GM21367 (cell line): Measurements from ENCODE around the gene KCNT1.

Source experiments
- ATAC-seq: cut with Tn5 transposase; IDR thresholded peaks from one replicate; pipeline ENCODE4 v1.9.1; 2021; ENCODE audit not compliant: unreplicated experiment

The KCNT1 gene

GRCh38 chr9:135724186-135724787, 22.3 kb downstream of the KCNT1 start:
- no peak for ATAC-seq

DNA sequence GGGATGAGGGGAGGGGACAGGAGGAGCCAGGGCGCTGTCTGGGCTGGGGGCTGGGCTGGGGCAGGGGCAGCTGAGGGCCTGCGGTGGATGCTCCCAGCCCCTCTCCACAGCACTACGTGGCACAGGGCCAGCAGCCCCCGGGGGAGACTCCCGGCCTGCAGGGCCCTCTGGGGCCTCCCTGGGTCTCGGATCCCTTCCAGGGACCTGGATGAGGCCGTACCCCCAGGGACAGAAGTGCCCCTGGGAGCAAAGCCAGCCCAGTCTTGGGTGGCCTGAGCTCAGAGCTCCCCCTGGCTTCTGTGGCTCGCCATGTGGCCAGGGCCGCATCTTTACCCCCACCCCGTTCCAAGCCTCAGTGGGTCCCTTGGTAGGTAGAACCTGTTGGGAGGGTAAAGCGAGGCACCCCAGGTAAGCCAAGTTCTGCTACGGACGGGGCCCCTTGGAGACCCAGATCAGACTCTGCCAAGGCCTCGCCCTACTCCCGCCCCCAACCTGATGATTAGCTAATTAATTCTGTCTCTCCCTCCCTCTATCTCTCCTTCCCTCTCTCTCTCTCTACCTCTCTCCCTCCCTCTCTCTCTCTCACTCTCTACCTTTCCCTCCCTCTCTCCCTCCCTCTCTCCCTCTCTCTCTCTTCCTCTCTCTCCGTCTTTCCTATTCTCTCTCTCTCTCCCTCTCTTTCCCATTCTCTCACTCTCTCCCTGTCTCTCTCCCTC, 24.3 kb downstream of the KCNT1 start:
- no peak for ATAC-seq

DNA sequence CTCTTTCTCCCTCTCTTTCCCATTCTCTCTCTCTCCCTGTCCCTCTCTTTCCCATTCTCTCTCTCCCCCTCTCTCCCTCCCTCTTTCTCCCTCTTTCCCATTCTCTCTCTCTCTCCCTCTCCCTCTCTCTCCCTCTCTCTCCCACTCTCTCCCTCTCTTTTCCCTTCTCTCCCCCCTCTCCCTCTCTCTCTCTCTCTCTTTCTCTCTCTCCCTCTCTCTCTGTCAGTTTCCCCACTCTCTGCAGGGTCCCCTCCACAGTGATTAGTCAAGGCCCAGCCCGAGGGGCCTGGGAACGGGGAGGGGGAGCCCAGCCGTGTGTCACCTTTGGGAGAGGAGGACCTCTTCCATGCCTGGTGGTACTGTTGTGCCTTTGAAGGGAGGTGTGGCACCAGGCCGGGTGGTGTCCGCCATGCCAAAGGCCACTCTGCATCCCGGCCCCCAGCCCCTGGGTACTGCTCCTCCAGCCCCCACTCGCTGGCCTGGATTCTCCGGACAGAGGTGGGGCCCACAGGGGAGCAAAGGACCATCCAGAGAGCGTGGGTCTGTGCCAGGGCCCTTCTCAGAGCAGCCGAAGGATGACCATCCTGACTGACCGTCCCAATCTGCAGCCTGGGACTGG, 25.4 kb downstream of the KCNT1 start:
- no peak for ATAC-seq

DNA sequence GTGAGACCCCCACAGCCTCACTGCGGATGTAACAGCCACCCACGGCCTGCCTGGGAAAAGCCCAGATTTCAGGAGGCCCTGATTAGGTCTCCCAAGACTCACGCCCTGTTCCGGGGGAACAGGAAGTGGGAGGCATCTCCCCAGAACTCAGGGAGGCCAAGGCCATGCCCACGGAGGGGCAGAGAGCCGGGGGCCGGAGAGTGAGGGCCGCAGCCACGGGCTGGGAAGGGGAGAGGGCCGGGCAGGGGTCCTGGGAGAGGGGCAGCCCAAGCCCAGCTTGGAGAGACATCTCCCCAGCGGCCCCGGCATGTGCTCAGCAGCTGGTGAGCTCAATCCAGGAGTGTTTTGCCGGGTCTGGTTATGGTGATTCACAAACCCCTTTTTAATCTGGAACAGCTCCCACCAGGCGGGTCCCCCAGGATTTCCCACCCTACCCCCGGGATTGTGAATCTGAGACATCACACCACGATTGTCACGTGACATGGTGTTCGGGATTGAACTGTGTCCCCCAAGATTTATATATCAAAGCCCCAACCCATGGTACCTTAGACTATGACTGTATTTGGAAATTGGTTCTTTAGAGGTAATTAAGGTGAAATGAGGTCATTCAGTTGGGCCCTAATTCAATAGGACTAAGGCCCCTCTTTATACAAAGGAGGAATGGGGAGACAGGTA, 26.6 kb downstream of the KCNT1 start:
- no peak for ATAC-seq

DNA sequence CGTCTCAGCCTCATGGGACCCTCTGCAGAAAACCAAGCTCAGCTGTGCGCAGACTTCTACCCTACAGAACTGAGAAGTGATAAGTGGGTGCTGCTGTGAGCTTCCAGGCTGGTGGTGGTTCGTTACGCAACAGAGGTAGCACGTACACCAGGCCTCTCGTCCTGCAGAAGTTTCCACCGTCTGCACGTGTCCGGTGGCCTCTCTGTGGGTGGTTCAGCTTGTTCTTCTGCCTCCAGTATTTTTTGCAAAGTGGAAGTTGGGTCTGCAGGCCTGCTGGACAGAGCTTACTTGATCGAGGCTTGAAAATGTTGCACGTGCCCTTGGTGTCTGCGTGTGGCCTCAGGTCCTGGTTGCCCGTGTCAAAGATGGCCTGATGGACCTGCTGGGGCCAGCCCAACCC, 27.5 kb downstream of the KCNT1 start:
- no peak for ATAC-seq

DNA sequence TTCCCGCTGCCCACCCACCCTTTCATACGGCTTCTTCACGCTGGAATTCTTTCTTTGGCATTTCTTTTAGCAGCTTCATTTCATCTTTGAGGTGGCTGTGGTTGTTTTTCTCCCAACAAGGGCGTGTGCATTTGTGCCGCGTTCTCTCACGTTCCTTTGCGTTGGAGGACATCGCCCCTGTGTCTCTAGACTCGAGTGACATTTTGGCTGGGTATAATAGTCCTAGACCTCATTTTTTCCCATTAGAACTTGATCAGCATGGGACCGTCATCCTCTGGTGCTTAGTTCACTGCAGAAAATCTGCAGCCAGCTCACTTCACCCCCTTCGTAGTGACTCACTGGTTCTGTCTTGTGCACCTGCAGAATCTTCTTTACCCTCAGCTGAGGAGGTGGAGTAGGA, 29.5 kb downstream of the KCNT1 start:
- no peak for ATAC-seq

GRCh38 chr9:135732569-135733257, 30.7 kb downstream of the KCNT1 start:
- no peak for ATAC-seq

GRCh38 chr9:135734616-135735144, 32.7 kb downstream of the KCNT1 start:
- ATAC-seq, result no peak

GRCh38 chr9:135736272-135736978, 34.4 kb downstream of the KCNT1 start:
- ATAC-seq, result no peak

DNA sequence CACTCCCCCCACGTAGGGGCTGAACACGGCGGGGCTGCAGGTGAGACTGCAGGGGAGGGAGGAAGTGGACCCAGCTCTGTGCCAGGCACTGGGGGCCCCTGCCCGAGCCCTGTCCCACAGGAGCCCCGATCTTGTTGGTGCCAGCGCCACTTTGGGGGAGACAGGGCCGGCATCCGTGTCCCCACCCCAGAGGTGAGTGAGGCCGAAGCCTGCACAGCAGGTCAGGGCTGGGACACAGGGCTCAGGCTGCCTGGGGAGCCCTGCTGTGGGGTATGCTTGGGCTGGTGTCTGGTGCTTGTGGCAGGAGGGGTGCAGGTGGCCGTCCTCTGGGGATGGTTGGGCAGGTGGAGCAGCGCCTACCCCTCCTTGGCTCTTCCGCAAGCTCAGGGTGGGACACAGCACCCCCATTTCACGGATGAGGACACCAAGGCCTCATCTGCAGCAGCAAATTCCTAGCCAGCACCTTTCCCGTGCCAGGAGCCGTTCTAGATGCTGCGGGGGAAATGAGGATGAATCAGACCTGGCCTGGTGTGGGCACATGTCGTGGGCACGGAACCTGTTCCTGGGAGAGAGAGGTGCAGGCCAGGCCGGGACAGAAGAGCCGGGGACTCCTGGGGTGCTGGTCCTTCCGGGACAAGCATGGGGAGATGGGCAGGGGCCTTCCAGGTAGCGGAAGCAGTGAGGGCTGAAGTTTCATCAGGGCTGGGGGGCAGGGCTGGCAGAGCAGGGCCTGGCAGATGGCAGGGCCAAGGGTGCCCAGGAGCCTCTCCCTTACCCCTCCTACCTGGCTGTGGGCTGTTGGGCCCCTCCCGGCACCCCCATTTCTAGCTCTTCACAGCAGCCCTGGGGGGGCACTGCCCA, 35.2 kb downstream of the KCNT1 start:
- ATAC-seq, result no peak

GRCh38 chr9:135737840-135738521, 36.0 kb downstream of the KCNT1 start:
- no peak for ATAC-seq

GRCh38 chr9:135739271-135740220, 37.6 kb downstream of the KCNT1 start:
- ATAC-seq, result no peak

DNA sequence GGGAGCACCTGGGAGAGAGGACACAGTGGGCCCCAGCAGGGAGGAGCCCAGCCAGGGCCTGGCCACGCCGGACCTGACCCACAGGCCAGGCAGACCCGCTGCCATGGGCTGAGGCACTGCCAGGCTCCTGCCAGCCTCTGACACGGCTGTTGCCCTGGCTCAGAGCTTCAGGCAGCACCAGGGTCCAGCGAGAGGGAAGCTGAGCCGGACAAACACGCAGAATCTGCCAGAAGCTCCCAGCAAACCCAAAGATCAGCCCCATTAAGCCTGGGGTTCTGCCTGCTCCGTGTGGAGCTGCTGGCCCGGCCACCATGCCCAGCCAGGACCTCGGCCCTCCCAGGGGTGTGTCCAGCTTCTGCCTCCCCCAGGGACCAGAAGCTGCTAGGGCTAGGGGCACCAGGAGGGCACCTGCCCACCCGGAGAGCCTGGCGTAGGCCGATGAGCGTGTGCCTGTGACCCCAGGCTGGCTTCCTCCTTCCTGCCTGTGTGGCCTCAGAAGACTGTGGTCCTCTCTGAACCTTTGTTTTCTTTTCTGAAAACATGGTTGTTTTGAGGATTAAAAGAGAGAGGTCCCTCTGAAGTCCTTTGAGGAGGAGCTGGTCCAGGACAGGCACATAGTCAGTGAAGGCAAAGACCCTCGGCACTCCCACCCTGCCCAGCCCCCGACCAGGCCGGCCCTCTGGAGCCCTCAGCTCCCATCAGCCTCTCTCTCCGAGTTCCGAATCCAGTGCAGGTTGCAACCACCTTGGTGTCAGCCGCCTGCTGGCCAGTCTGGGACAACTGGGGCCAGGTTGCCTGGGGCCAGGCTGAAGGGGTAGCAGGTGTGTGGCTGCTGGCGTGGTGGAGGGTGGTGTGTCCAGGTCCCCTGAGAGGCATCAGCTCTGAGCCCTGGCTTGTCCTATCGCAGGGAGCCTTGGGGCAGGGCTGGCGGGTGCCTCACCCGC, 39.6 kb downstream of the KCNT1 start:
- ATAC-seq, result no peak

- ATAC-seq, result no peak
Observed at GRCh38 chr9:135743021-135743420, 41.0 kb downstream of the KCNT1 start.

DNA sequence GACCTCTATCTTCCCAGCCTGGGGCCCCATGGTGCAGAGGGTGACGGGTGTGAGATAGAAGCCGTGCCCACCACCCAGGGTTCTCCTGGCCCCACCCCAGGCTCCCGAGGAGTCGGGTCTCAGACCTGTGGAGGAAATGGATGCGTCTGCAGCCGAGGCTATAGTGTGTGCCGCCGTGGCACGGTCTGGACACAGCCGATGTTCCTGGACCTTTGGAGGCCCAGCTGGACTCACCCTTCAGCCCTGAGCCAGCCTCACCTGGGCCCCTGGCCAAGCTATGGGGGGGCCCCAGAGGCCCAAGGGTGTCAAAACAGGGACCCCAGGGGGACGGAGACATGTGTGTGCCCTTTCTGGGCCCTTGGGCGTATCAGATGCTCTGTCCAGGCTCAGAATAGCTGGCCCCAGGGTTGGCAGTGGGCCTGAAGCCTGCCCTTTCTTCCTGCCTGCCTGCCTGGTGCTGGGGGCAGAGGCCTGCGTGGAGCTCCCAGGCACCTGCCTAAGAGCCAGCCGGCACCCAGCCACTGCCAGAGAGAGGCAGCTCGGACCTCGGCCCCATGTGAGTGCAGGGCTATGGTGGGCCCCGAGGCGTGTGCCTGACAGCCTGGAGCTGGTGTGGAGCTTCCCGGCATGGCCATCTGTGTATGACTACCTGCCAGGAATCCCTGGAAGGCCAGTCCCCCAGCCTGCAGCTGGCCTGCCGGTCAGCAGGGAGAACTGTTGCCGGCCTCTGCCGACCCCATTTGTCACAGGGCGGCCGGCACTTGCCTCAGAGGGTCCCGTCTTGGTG, 41.8 kb downstream of the KCNT1 start:
- no peak for ATAC-seq
